Measurements from ENCODE around the gene OR2T29. TPM values are rescaled to one million over a fixed set of nuclear protein-coding genes. Genes with fewer than 3 reads are reported as not detected.

The OR2T29 gene
- total and polyA plus RNA-seq, 2 of the 13 experiments (the other 11 are each of a cell fraction or from before 2014, with no cell fraction given) = not detected

DNA sequence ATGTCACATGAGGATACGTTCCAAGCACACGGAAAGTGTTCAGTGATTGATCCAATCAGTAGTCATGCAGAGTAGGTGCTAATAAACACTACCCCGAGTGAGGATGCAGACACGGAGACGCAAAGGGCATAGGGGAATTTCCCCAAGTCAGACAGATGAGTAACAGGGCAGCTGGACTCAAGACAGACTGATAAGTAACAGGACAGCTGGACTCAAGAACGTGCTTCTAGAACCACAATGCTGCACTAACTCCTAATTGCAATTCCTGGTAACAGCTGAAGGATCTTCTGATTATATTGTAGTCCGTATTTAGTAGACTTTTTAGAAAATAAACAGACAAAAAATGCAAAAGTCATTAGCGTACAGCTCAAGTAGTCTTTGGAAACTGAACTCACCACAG lies 36.8 kb upstream of the OR2T29 start:
- ChIA-PET CTCF (ENCODE audit: low intra/inter-chr PET ratio, low total read pairs) (no interaction called here), POLR2A (no interaction called here)
- Histone ChIP-seq H3K36me3 (replicated peaks in 1 of 2; ENCODE audit: control insufficient read depth in 1 of 2, insufficient read depth in 2 of 2, low read length in 2 of 2) (no peaks in the 10 kb centered on the region), H4K20me1 (ENCODE audit: insufficient read depth, low read length) (no peaks in the 10 kb centered on the region), H3K4me3 (replicated peaks in 1 of 3; ENCODE audit: insufficient read depth in 1 of 3, low read depth in 2 of 3, low read length in 3 of 3) (no peak overlapping the region), H3K4me2 (ENCODE audit: low read depth, low read length) (no peak overlapping the region), H3K9me3 (ENCODE audit: low read length) (no peaks in the 10 kb centered on the region), H3K79me2 (ENCODE audit: insufficient read depth, low read length) (no peaks in the 10 kb centered on the region), H2AFZ (ENCODE audit: low read length) (no peak overlapping the region), H3K27me3 (ENCODE audit: control insufficient read depth in 1 of 2, insufficient read depth in 2 of 2, low read length in 2 of 2) (no peaks in the 10 kb centered on the region), H3K4me1 (ENCODE audit: insufficient read depth, low read length) (no peaks in the 10 kb centered on the region), H3K27ac (ENCODE audit: extremely low read length, insufficient read depth, low read length) (no peak overlapping the region), H3K9ac (ENCODE audit: insufficient read depth, low read depth, low read length) (no peak overlapping the region)
- 4% methylated on average over 8 of the region's 8 CpGs for WGBS (ENCODE audit: low lambda C conversion rate)
- BruUV-seq (replicated peaks) = no TSS peak
- intact Hi-C loops (cut with micrococcal nuclease; ENCODE audit: unreplicated experiment) (no loop called here), in situ Hi-C loops (cut with HindIII; ENCODE audit: extremely low pct_ligation_motif_present, low pct_unique_long_range_greater_than_20kb) (no loop called here)
- FAIRE-seq (no peak), ATAC-seq (no peak), DNase-seq (ENCODE audit: low spot score) (no peak)
- TF ChIP-seq ZNF850 (CRISPR knock-in tag; conservative IDR thresholded peaks at IDR 0.05) = no peak
- no peak for TF ChIP-seq TARDBP (CRISPR knock-in tag; IDR thresholded peaks at IDR 0.05)
- no peak for TF ChIP-seq SALL2 (CRISPR knock-in tag; IDR thresholded peaks at IDR 0.05)
- TF ChIP-seq, protein P1, sequence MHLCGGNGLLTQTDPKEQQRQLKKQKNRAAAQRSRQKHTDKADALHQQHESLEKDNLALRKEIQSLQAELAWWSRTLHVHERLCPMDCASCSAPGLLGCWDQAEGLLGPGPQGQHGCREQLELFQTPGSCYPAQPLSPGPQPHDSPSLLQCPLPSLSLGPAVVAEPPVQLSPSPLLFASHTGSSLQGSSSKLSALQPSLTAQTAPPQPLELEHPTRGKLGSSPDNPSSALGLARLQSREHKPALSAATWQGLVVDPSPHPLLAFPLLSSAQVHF (CRISPR knock-in tag; IDR thresholded peaks at IDR 0.05) = no peak
- no peak for TF ChIP-seq NFIC (IDR thresholded peaks at IDR 0.05; ENCODE audit: low read length)
- TF ChIP-seq TIGD3 (CRISPR knock-in tag; IDR thresholded peaks at IDR 0.05; ENCODE audit: borderline replicate concordance) = no peak
- TF ChIP-seq ZNF367 (CRISPR knock-in tag; IDR thresholded peaks at IDR 0.05; ENCODE audit: borderline replicate concordance) = no peak
- no peak for TF ChIP-seq ZNF225 (CRISPR knock-in tag; IDR thresholded peaks at IDR 0.05)
- TF ChIP-seq, protein P2, sequence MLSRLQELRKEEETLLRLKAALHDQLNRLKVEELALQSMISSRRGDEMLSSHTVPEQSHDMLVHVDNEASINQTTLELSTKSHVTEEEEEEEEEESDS (CRISPR knock-in tag; IDR thresholded peaks at IDR 0.05; ENCODE audit: borderline replicate concordance) = no peak
- TF ChIP-seq SNRNP70 (IDR thresholded peaks at IDR 0.05; ENCODE audit: low read depth, low read length) = no peak
- TF ChIP-seq ZNF512B (CRISPR knock-in tag; IDR thresholded peaks at IDR 0.05; ENCODE audit: borderline replicate concordance) = no peak
- TF ChIP-seq, protein P3, sequence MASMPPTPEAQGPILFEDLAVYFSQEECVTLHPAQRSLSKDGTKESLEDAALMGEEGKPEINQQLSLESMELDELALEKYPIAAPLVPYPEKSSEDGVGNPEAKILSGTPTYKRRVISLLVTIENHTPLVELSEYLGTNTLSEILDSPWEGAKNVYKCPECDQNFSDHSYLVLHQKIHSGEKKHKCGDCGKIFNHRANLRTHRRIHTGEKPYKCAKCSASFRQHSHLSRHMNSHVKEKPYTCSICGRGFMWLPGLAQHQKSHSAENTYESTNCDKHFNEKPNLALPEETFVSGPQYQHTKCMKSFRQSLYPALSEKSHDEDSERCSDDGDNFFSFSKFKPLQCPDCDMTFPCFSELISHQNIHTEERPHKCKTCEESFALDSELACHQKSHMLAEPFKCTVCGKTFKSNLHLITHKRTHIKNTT (CRISPR knock-in tag; IDR thresholded peaks at IDR 0.05) = no peak
- TF ChIP-seq FUBP1 (CRISPR knock-in tag; IDR thresholded peaks at IDR 0.05; ENCODE audit: borderline replicate concordance) = no peak
- TF ChIP-seq IKZF4 (CRISPR knock-in tag; IDR thresholded peaks at IDR 0.05; ENCODE audit: borderline replicate concordance, low read depth, not compliant biosample characterization) = no peak
- TF ChIP-seq, protein P4, sequence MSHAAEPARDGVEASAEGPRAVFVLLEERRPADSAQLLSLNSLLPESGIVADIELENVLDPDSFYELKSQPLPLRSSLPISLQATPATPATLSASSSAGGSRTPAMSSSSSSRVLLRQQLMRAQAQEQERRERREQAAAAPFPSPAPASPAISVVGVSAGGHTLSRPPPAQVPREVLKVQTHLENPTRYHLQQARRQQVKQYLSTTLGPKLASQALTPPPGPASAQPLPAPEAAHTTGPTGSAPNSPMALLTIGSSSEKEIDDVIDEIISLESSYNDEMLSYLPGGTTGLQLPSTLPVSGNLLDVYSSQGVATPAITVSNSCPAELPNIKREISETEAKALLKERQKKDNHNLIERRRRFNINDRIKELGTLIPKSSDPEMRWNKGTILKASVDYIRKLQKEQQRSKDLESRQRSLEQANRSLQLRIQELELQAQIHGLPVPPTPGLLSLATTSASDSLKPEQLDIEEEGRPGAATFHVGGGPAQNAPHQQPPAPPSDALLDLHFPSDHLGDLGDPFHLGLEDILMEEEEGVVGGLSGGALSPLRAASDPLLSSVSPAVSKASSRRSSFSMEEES (CRISPR knock-in tag; IDR thresholded peaks at IDR 0.05) = no peak
